ENCODE measurements around the gene PRKN.
"Not testable (repeated sequence)": the region's sequence is repeated elsewhere in the genome, so short reads cannot be mapped to it uniquely, and the experiment has no call there.

PRKN gene

GRCh38 chr6:161941565-161941964 lies 786.0 kb downstream of the PRKN start:
- DNase-seq, result no peak

GRCh38 chr6:161940519-161940918 lies 787.0 kb downstream of the PRKN start:
- no peak for DNase-seq

- DNase-seq, result no peak
Observed at GRCh38 chr6:161926324-161926723, 801.2 kb downstream of the PRKN start.

GRCh38 chr6:161924516-161925116 lies 803.0 kb downstream of the PRKN start:
- no peak for DNase-seq

DNA sequence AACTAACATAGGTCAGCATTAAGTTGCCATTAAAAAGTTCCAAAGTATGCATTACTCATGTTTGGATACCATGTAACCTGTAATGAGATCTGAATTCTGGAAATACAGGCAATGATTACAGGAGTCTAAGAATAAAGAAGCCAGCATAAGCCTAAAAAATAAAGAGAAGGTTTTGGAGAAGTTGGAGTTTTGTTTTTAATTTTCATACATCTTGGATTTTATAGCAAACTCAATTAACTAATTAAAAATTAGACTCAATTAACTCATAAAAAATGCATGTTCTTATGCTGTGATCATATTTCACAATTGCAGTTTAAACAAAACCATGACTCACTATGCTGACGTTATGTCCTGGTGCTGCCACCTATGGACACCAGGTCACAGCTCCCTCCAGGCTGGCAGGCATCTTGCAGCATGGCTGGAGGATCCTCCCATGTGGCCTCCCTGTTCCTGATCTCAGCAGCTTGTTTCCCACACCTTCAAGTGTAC lies 804.9 kb downstream of the PRKN start:
- DNase-seq, result no peak

GRCh38 chr6:161921602-161922395 lies 805.8 kb downstream of the PRKN start:
- DNase-seq, result no peak

DNA sequence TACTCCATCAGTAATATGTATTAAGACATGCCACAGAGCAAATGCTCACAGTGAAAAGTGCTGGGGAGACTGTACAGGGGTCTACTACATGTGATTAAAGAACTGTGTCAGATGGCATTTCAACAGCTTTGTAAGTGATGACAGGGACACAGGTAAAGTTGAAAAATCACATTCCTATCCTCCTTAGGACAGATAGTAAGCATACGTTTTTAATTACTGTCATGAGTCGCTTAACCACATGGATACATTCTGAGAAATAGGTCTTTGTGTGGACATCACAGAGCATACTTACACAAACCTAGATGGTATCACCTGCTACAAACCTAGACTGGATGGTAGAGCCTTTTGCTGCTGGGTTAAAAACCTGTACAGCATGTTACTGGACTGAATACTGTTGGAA lies 807.9 kb downstream of the PRKN start:
- no peak for DNase-seq

DNA sequence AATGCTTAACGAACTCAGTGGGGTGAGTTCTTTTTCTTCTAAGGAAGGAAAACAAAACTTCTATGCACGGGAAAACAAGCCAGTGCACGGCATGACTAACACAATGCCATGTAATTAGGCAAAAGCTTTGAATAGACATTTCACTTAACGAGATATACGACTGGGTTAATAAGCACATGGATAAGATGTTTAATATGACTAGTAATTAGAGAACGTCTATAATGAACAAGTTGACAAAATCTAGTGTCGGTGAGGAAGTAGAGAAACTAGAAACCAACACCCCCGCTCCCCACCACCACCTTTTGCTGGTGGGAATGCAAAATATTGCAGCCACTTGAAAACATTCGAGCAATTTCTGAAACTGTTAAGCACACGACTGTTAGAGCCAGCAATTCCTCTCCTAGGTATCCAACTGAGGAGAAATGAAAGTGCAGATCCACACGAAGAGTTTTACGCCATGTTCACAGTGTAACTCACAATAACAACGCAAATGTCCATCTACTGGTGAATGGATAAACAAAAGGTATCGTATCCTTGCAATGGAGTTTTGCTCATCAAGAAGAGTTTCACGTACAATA lies 808.8 kb downstream of the PRKN start:
- no peak for DNase-seq

DNA sequence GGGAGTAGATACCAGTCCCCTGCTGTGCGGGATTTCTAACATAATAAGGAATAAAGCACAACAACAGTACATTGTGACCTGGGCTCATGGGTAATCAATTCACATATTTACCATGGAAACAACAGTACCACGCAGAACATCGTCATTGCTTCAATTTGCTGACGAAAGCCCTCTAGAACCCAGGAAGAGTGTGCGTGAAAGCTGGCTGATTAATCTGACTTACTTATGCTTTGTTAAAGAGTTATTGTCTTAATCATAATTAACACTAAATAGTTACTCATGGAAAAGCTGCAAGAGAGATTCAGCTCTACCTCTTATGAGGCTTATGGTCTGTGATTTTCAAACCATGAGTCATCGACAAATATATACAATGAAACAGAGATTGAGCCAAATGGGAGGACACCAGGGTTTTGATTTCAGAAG lies 809.4 kb downstream of the PRKN start:
- DNase-seq, result no peak

GRCh38 chr6:161917645-161918044 lies 809.9 kb downstream of the PRKN start:
- DNase-seq, result no peak

DNA sequence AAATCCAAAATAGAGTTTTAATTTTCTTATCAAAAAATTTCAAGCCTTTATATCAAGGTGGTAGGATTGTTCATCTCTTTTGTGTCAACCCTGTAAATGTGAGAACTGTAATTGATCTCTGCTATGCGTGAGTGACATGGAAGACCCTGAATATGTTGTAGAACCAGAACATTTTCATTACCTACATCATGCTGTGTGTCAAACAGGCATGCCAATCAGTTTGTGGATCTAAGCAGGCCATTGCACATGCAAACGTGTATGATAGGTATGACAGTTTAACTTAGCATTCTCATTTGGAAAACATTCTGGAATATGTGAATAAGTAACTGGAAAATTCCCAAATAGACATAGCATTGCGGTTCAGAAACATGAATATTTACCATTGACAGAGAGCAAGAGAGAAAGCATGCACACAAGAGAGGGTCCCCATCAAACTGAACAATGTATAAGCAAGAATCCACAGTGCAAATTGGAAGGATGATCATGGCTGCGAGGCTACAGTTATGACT lies 812.1 kb downstream of the PRKN start:
- DNase-seq, result no peak

DNA sequence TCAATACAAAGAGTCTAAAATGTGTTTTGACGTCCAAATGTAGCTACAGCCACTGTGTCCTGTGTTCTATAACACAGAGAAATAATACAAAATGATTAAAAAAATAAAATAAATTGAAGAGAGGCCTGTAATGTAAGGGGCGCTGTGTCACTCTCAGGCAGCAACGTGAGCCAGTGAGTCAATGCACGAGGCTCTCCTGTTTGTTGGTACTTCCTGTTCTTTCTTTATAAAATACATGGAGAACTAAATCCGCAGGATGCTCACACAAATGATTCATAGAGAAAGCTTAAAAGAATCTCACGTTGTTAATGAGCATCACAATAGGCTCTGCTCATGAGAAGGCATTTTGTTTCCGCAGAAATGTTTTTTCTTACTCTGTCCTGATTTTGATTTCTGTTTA lies 818.7 kb downstream of the PRKN start:
- DNase-seq, result no peak

GRCh38 chr6:161906571-161906970 lies 821.0 kb downstream of the PRKN start:
- DNase-seq, result no peak

- no peak for DNase-seq
Observed at GRCh38 chr6:161903584-161904212, 823.9 kb downstream of the PRKN start.

DNA sequence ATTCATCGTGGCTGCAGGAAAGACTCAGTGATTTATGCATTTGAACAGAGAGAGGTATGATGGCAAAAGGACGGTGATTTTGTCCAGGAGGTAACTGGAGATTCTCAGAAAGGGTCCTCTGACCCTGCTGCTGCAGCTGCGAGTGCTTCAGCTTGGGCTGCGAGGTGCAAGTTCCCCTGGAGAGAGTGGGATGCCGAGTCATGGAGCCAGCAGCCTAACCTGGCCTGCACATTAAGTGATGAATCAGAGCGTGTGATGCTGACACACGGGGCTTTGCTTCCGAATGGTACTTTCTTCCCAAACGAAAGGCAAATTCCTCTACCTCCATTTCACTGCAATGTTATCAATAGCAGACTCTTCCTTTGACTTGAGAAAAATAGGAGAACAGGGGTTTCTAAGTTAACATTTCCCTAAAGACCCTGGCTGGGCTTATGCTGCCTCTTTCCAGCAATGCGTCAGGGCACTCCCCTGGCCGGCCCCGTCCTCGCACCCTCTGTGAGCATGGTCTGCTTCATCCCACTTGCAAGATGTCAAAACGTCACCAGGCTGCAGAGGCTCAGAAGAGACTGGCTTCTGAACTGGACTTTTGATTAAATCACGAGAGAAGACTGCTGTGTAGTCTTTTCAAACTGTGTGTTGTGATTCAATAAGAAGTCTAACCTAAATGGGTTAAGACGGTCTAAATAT lies 825.7 kb downstream of the PRKN start:
- DNase-seq, result no peak

GRCh38 chr6:161894436-161894835 lies 833.1 kb downstream of the PRKN start:
- no peak for DNase-seq

- no peak for DNase-seq
Observed at GRCh38 chr6:161891542-161891941, 836.0 kb downstream of the PRKN start.

DNA sequence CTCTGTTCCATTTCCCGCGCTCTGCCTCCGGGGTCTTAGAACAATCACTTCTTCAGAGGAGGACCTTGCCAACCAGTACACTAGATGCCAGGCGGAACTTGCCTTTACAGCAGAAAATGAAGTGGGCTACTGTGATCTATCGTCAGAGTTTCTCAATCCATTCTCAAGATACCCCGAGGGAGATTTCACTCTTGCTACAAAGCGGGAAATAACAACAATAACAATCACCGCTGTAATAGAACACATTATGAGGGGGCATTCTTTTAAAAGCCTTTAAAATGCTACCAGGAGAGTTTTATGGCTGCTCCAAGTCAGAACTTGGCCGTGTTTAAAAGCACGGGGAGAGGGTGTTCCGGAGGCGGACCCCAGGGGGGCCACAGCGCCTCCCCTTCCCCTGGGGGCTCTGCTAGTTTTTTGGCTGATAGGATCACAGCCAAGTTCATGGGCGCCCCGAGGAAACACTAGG lies 836.7 kb downstream of the PRKN start:
- DNase-seq, result no peak

DNA sequence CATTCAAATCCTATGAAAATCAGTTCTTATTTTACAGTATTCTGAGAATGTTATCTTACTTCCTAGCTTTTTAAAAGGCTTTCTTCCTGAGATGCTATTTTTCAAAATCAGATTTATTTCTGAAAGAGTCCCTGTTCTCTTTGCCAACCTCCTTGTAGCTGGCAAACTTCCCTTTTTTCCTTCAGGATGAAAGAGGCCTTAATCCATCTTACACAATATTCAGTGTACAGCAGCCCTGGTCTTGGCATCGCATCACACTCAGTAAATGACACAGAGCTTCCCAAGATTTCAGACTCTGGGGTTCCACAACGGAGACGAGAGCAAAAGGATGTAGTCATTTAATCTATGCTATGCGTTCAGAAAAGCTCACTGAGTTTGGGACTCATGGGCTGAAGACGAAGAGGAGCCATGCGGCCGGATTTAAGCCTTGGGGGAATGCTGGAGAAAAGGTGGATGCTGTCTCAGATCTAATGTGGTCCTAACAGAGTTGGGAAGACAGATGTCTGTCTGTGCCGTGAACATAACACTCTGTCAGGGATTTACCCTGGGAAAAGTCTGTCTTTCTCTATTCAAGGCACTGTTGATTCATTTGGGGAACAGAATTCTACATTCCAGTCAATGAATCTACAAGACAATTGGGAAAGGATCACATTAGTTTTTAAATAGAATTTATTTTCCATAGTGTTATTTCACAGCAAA lies 837.3 kb downstream of the PRKN start:
- no peak for DNase-seq

GRCh38 chr6:161889324-161889723 lies 838.2 kb downstream of the PRKN start:
- no peak for DNase-seq

GRCh38 chr6:161886545-161886944 lies 841.0 kb downstream of the PRKN start:
- DNase-seq, result not testable (repeated sequence)

- DNase-seq, result no peak
Observed at GRCh38 chr6:161884782-161885181, 842.8 kb downstream of the PRKN start.
